Measurements from ENCODE around the gene SLC25A6.
"Not testable (repeated sequence)": the region's sequence is repeated elsewhere in the genome, so short reads cannot be mapped to it uniquely, and the experiment has no call there.

SLC25A6 gene

DNA sequence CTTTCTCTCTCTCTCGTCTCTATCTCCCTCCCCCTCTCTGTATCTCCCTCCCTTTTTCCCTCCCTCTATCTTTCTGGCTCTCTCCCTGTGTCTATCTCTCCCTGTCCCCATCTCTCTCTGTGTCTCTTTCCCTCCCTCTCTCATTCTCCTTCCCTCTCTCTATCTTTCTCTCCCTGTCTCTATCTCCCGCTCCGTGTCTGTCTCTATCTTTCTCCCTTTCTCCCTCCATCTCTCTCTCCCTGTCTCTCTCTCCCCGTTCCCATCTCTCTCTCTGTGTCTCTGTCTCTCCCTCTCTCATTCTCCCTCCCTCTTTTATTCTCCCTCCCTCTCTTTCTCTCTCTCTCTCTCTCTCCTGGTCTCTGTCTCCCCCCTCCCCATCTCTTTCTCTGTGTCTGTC lies 32.4 kb downstream of the SLC25A6 start:
- no peak for DNase-seq (ENCODE audit: low read depth)
- no peak overlapping the region for H3K4me3 ChIP-seq (ENCODE audit: low read depth, low read length)
- no peak for TF ChIP-seq CTCF (IDR thresholded peaks at IDR 0.05; ENCODE audit: insufficient read depth, low read depth, low read length, missing control alignments)

GRCh38 chrX:1358793-1359476 lies 33.0 kb downstream of the SLC25A6 start:
- no peak for DNase-seq (ENCODE audit: low read depth)
- TF ChIP-seq CTCF (IDR thresholded peaks at IDR 0.05; ENCODE audit: insufficient read depth, low read depth, low read length, missing control alignments) = no peak
- no peak overlapping the region for H3K4me3 ChIP-seq (ENCODE audit: low read depth, low read length)

GRCh38 chrX:1357993-1358392 lies 33.9 kb downstream of the SLC25A6 start:
- DNase-seq (ENCODE audit: low read depth) = no peak
- H3K4me3 ChIP-seq (ENCODE audit: low read depth, low read length) = no peak overlapping the region
- TF ChIP-seq CTCF (IDR thresholded peaks at IDR 0.05; ENCODE audit: insufficient read depth, low read depth, low read length, missing control alignments) = no peak

DNA sequence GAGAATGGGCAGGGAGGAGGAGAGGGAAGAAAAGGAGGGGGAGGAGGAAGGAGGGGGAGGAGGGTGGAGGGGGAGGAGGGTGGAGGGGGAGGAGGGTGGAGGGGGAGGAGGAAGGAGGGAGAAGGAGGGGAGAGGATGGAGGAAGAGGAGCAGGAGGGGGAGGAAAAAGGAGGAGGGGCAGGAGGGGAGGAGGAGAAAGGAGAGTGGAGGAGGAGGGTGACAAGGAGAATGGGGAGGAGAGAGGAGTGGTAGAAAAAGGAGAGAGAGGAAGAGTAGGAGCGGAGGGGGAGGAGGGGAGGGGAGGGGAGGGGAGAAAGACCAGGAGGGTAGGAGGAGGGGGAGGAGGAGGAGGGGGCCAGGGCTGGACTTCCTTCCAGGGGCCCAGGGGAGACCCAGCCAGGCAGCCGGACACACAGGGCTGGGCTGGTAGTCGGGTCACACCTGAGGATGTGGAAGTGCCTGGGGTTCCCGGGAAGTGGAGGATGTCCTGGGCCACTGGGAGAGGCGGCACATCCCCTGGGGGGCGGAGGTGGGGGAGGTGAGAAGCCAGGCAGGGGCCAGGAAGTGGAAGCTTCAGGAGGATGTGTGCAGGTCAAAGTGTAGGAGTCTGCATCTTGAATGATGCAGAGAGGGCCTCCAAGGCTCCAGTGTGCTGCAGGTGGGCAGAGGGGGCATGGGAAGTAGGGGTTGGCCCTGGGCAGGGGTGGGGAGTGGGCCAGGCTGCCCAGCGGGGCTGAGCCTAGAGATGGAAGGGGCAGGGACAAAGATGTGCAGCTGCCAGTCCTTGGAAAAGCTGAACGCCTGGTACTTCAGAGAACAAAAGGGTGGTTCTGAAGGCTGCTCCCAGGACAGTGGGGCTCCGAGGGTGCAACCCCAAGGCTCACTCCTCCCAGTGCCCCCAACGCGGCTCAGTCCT lies 36.5 kb downstream of the SLC25A6 start:
- TF ChIP-seq CTCF (IDR thresholded peaks at IDR 0.05; ENCODE audit: insufficient read depth, low read depth, low read length, missing control alignments) = no peak
- DNase-seq (ENCODE audit: low read depth) = no peak
- no peak overlapping the region for H3K4me3 ChIP-seq (ENCODE audit: low read depth, low read length)

DNA sequence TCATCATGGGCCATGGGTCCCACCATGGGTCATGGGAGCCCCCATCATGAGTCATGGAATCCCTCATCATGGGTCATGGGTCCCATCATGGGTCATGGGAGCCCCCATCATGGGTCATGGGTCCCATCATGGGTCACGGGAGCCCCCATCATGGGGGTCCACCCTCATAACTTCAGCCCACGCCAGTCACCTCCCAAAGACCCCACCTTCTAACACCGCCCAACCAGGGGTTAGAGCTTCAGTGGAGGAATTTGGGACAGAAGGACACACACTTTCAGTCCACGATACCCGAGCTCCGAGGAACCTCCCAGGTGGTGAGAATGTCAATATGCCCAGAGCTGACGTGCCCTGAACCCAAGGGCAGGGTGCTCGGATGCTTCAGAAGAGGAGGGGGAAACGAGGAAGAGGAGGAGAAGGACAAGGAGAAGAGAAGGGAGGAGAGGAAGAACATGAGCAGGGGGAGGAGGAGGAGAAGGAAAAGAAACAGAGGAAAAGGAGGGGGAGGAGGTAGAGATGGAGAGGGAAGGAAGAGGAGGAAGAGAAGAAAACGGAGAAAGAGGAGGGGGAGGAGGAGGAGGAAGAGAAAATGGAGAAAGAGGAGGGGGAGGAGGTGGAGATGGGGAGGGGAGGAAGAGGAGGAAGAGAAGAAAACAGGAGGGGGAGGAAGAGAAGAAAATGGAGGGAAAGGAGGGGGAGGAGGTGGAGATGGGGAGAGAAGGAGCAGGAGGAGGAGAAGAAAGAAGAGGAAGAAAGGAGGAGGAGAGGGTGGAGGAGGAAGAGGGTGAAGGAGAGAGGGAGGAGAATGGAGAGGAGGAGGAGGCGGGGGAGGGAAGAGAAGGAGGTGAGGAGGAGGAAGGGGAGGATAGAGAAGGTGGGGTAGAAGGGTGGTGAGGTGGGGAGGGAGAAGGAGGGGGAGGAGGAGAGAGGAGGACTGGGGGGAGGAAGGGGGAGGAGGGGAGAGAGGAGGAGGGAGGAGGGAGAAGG lies 37.6 kb downstream of the SLC25A6 start:
- H3K4me3 ChIP-seq (ENCODE audit: low read depth, low read length) = no peak overlapping the region
- DNase-seq (ENCODE audit: low read depth) = no peak
- TF ChIP-seq CTCF (IDR thresholded peaks at IDR 0.05; ENCODE audit: insufficient read depth, low read depth, low read length, missing control alignments) = no peak

DNA sequence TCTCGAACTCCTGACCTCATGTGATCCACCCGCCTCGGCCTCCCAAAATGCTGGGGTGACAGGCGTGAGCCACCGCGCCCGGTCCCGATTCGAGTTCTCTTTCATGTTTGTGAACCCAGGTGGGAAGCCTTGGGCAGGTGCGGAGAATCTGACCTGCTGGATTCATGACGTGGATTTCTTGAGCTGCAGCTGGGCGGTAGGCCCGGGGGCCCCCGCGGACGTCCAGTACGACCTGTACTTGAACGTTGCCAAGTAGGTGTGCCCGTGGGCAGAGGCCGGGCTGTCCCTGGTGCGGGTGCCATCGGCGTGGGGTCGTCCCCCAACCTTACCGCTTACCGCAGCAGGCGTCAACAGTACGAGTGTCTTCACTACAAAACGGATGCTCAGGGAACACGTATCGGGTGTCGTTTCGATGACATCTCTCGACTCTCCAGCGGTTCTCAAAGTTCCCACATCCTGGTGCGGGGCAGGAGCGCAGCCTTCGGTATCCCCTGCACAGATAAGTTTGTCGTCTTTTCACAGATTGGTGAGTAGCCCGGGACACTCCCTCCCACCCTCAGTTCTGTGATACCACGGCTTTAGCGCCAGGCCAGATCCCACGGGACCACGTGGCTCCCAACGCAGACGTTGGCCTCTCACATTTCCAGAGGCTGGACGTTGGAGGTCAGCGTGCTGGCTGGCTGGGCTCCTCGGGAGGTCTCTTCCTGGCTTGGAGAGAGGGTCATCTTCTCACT lies 39.8 kb downstream of the SLC25A6 start:
- TF ChIP-seq CTCF (IDR thresholded peaks at IDR 0.05; ENCODE audit: insufficient read depth, low read depth, low read length, missing control alignments) = no peak
- no peak overlapping the region for H3K4me3 ChIP-seq (ENCODE audit: low read depth, low read length)
- no peak for DNase-seq (ENCODE audit: low read depth)

DNA sequence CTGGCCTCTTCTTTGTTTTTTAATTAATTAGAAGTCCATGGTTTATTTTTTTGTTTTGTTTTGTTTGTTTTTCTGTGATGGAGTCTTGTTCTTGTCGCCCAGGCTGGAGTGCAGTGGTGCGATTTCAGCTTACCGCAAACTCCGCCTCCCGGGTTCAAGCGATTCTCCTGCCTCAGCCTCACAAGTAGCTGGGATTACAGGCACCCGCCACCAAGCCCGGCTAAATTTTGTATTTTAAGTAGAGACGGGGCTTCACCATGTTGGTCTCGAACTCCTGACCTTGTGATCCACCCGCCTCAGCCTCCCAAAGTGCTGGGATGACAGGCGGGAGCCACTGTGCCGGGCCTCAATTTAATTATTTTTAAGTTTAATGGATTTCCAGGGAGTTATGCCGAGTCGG lies 42.3 kb downstream of the SLC25A6 start:
- DNase-seq (ENCODE audit: low read depth); H3K4me3 ChIP-seq (ENCODE audit: low read depth, low read length): not testable (repeated sequence)
